Tibial nerve (tissue), 4 donors: ENCODE data around the gene GCFC2. TPM values are rescaled to one million over a fixed set of nuclear protein-coding genes. Genes with fewer than 3 reads are reported as not detected.
"Not testable (repeated sequence)": the region's sequence is repeated elsewhere in the genome, so short reads cannot be mapped to it uniquely, and the experiment has no call there.

Experiments
- DNase-seq, 2 donors: peaks; one replicate each; pipeline ENCODE4 v3.0.0-alpha.2; 2019; ENCODE audit warnings: low spot score in 2 of 2
- H3K27ac ChIP-seq, 4 donors: fragments of 200-600 bp; sonication (generic) in 3 of 4; one replicate each; pipeline ENCODE4 v1.5.1; 2017 to 2019; ENCODE audit warnings: mild to moderate bottlenecking in 1 of 4
- H3K27me3 ChIP-seq, 2 donors: fragments of 200-600 bp; sonication (generic) in 1 of 2; one replicate each; pipeline versions ENCODE4 v1.5.1 to v1.6.0; 2017 to 2019
- H3K36me3 ChIP-seq, 3 donors: fragments of 200-600 bp; sonication (generic); one replicate each; pipeline ENCODE4 v1.5.1; 2018 to 2019
- H3K4me1 ChIP-seq, 4 donors: fragments of 200-600 bp; sonication (generic) in 3 of 4; one replicate each; pipeline ENCODE4 v1.5.1; 2017 to 2019
- H3K4me3 ChIP-seq, 4 donors: fragments of 200-600 bp; sonication (generic) in 3 of 4; one replicate each; pipeline ENCODE4 v1.5.1; 2017 to 2019; ENCODE audit warnings: mild to moderate bottlenecking in 1 of 4, moderate library complexity in 1 of 4
- H3K9me3 ChIP-seq, 4 donors: fragments of 200-600 bp; sonication (generic) in 3 of 4; one replicate each; pipeline ENCODE4 v1.5.1; 2017 to 2019
- EP300 ChIP-seq, 2 donors: sonication (generic); formaldehyde crosslinking; IDR thresholded peaks; one replicate each; pipeline ENCODE4 v1.6.1; 2017; ENCODE audit warnings: antibody characterized with exemption in 2 of 2, mild to moderate bottlenecking in 1 of 2
- POLR2A ChIP-seq, 2 donors: fragments of 450-650 bp; IDR thresholded peaks; one replicate each; pipeline ENCODE4 v1.6.1; 2017; ENCODE audit warnings: antibody characterized with exemption in 2 of 2, mild to moderate bottlenecking in 2 of 2, moderate library complexity in 2 of 2
- WGBS, 2 donors: methylation state at CpG; one replicate each; pipeline ENCODE4 v1.1.5; 2018; 5-methylcytosine and 5-hydroxymethylcytosine counted together
- total RNA-seq, 4 donors: library from RNA; depleted of rRNA; stranded (reverse); fragments of >200 nt; gene quantifications; one replicate each; pipeline ENCODE4 v1.1.0, GENCODE V29; 2016
- TF ChIP-seq, protein P1 (sequence below), 5 experiments: fragments of 200-600 bp in 3 of 5; fragments of 450-650 bp in 2 of 5; sonication (generic) in 3 of 5; IDR thresholded peaks; one replicate each; pipeline ENCODE4 v1.5.1; 2016 to 2019; ENCODE audit warnings: antibody characterized with exemption in 5 of 5, mild to moderate bottlenecking in 3 of 5, moderate library complexity in 2 of 5

The GCFC2 gene
- total RNA-seq, 4 donors from 2014 or later = 30.6 to 75.6 (median 45.3) TPM

DNA sequence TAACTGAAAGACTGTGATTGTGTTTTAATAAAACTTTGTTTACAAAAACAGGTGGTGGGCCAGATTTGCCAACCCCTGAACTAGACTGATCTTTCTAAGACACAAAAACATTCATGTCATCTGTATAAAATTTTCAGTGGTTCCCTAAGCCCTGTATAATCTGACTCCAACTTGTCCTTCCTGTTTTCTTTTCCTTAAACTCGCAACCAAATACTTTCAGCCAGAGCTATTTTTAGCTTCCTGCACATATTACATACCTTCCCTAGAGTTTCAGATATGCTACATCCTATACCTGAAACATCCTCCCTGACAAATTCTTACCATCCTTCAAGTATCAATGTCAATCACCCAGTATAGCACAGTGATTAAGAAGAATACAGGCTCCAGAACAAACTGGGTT, 4.8 kb downstream of the GCFC2 start:
- Histone ChIP-seq H3K4me1 (peaks cover 0 to 31% (median 12%) of the 10 kb centered on the region in 4 donors), H3K27me3 (no peaks in the 10 kb centered on the region), H3K36me3 (peaks cover 0 to 50% (median 0%) of the 10 kb centered on the region in 3 donors), H3K9me3 (no peaks in the 10 kb centered on the region), H3K4me3 (no peak overlapping the region), H3K27ac (no peak overlapping the region)
- TF ChIP-seq EP300 (IDR thresholded peaks at IDR 0.05) (no peak), POLR2A (IDR thresholded peaks at IDR 0.05) (no peak)
- TF ChIP-seq, protein P1, sequence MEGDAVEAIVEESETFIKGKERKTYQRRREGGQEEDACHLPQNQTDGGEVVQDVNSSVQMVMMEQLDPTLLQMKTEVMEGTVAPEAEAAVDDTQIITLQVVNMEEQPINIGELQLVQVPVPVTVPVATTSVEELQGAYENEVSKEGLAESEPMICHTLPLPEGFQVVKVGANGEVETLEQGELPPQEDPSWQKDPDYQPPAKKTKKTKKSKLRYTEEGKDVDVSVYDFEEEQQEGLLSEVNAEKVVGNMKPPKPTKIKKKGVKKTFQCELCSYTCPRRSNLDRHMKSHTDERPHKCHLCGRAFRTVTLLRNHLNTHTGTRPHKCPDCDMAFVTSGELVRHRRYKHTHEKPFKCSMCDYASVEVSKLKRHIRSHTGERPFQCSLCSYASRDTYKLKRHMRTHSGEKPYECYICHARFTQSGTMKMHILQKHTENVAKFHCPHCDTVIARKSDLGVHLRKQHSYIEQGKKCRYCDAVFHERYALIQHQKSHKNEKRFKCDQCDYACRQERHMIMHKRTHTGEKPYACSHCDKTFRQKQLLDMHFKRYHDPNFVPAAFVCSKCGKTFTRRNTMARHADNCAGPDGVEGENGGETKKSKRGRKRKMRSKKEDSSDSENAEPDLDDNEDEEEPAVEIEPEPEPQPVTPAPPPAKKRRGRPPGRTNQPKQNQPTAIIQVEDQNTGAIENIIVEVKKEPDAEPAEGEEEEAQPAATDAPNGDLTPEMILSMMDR (IDR thresholded peaks at IDR 0.05) = no peak
- DNase-seq = no peak
- 55 to 57% methylated on average over 1 of the region's 1 CpG for WGBS, 2 donors

DNA sequence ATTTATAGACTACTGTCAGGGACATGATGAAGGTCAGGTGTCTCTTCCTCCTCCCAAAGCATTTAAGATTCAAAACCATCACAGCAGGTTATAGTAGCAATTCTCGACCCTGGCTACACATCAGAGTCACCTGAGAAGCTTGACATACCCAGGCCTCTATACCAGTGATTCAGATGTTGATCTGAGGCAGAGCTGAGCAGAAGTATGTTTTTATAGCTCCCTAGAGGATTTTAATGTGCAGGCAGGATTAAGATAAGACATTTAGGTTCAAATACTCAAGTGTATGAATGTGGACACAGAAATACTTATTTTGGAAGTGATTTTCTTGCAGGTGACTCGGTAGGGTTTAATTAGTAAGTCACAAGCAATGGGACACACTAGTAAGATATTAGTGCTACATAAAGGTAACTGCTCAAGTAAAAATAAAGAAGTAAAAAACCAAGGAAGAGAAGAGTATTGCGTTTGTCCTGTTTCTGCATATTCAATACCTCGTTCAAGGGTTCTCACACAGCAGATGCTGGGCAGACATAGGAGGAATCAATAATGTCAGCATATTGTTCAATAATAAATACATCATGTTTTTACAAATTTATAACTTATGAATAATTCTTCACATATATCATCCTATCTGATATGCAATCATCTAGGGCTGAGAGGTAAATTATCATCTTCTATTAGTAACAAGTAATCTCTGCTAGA, 7.0 kb downstream of the GCFC2 start:
- H3K9me3 ChIP-seq = no peaks in the 10 kb centered on the region
- 78 to 79% methylated on average over 4 of the region's 4 CpGs for WGBS, 2 donors
- no peaks in the 10 kb centered on the region for H3K27me3 ChIP-seq
- H3K27ac ChIP-seq = no peak overlapping the region
- no peak overlapping the region for H3K4me3 ChIP-seq
- TF ChIP-seq EP300 (IDR thresholded peaks at IDR 0.05) (no peak), POLR2A (IDR thresholded peaks at IDR 0.05) (no peak)
- TF ChIP-seq, protein P1 (IDR thresholded peaks at IDR 0.05) = no peak
- DNase-seq = no peak
- peaks cover 0 to 70% (median 0%) of the 10 kb centered on the region in 3 donors for H3K36me3 ChIP-seq
- H3K4me1 ChIP-seq = peaks cover 0 to 17% (median 1%) of the 10 kb centered on the region in 4 donors

DNA sequence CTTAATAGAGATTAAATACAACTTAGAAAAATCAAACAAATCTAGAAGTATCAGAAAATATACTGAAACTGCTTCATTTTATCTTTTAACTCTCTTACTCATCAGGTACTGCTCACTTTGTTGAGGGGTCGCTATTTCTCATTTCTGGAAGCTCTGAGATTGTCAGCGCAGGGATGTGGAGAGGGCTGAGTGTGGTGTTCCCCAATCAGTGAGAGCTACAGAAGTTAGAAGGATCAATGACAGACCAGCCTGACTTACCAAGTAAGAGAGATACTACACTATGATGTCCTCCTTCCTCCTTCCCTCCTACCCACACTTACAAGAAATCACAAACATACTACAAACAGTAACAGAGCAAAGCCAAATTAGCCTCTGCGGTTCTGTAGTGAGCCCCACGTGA, 8.1 kb downstream of the GCFC2 start:
- peaks cover 0 to 7% (median 0%) of the 10 kb centered on the region in 4 donors for H3K4me1 ChIP-seq
- H3K27ac ChIP-seq = no peak overlapping the region
- no peak for DNase-seq
- H3K9me3 ChIP-seq = peaks cover 0 to 3% (median 0%) of the 10 kb centered on the region in 4 donors
- H3K27me3 ChIP-seq = no peaks in the 10 kb centered on the region
- 95 to 98% methylated on average over 4 of the region's 4 CpGs for WGBS, 2 donors
- H3K4me3 ChIP-seq = no peak overlapping the region
- no peak for TF ChIP-seq EP300 (IDR thresholded peaks at IDR 0.05)
- TF ChIP-seq, protein P1 (IDR thresholded peaks at IDR 0.05) = no peak
- no peak for TF ChIP-seq POLR2A (IDR thresholded peaks at IDR 0.05)
- H3K36me3 ChIP-seq = peaks cover 0 to 82% (median under 1%) of the 10 kb centered on the region in 3 donors

DNA sequence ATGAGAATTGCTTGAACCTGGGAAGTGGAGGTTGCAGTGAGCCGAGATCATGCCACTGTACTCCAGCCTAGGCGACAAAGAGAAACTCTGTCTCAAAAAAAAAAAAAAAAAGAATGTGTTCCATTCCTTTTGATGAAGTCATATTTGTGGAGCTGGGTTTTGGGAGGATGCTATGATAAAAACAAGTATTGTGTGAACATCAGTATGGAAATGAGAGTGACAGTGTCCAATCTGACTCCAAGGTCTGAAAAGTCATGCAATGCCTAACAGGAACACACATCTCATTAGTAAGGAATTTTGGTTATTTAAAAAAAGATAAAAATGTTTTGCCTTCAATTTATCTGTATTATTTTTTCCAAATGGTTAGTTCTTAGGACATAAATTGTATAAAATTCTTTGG, 11.8 kb downstream of the GCFC2 start:
- H3K4me3 ChIP-seq = no peak overlapping the region
- H3K9me3 ChIP-seq = peaks cover 0 to 4% (median 0%) of the 10 kb centered on the region in 4 donors
- no peaks in the 10 kb centered on the region for H3K27me3 ChIP-seq
- 50 to 59% methylated on average over 2 of the region's 2 CpGs for WGBS, 2 donors
- H3K27ac ChIP-seq = no peak overlapping the region
- no peaks in the 10 kb centered on the region for H3K4me1 ChIP-seq
- peaks cover 0 to 91% (median 4%) of the 10 kb centered on the region in 3 donors for H3K36me3 ChIP-seq
- no peak for DNase-seq
- TF ChIP-seq, protein P1 (IDR thresholded peaks at IDR 0.05) = no peak
- no peak for TF ChIP-seq POLR2A (IDR thresholded peaks at IDR 0.05)
- TF ChIP-seq EP300 (IDR thresholded peaks at IDR 0.05) = no peak

DNA sequence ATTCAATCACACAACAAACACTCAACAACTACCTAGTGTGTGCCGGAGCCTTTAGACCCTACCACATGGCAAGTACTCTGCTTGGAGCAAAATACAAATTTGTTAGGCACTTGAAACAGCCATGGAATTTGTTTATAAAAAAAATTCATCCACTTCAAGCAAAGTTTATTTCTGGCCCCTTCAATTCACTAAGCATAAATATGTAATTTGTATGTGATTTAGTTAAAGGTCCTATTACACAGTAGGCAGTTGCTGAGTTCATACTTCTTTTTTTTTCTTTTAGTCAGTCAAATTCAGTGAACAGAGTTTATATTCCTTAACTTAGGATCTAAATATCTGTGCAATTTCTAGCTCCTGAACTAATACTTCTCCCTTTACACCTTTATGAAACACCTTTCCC, 22.5 kb downstream of the GCFC2 start:
- 90 to 100% methylated on average over 1 of the region's 1 CpG for WGBS, 2 donors
- H3K36me3 ChIP-seq = peaks cover 0 to 93% (median 7%) of the 10 kb centered on the region in 3 donors

DNA sequence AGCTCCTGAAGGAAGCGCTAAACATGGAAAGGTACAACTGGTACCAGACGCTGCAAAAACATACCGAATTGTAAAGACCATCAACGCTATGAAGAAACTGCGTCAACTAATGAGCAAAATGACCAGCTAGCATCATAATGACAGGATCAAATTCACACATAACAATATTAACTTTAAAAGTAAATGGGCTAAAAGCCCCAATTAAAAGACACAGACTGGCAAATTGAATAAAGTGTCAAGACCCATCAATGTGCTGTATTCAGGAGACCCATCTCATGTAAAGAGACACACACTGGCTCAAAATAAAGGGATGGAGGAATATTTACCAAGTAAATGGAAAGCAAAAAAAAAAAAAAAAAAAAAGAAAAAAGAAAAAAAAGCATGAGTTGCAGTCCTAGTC, 27.3 kb downstream of the GCFC2 start:
- not testable (repeated sequence) for DNase-seq, H3K27me3 ChIP-seq, H3K4me1 ChIP-seq, H3K27ac ChIP-seq, H3K9me3 ChIP-seq, H3K4me3 ChIP-seq
- WGBS, 2 donors = 90 to 94% methylated on average over 5 of the region's 5 CpGs
- H3K36me3 ChIP-seq = peaks cover 0 to 87% (median 7%) of the 10 kb centered on the region in 3 donors

More for the DNA sequence above, 22.5 kb downstream of the GCFC2 start:
- peaks cover 0 to 2% (median 0%) of the 10 kb centered on the region in 4 donors for H3K9me3 ChIP-seq
- no peaks in the 10 kb centered on the region for H3K27me3 ChIP-seq
- no peak overlapping the region for H3K27ac ChIP-seq
- no peak for DNase-seq
- no peak overlapping the region for H3K4me3 ChIP-seq
- no peaks in the 10 kb centered on the region for H3K4me1 ChIP-seq
- TF ChIP-seq, protein P1 (IDR thresholded peaks at IDR 0.05) = no peak
- TF ChIP-seq POLR2A (IDR thresholded peaks at IDR 0.05) = no peak
- no peak for TF ChIP-seq EP300 (IDR thresholded peaks at IDR 0.05)
